Activated CD8-positive, alpha-beta T cell treated with anti-CD3 and anti-CD28 coated beads for 36 hours (primary cell): ENCODE data around the gene DNM2. TPM values are rescaled to one million over a fixed set of nuclear protein-coding genes. Genes with fewer than 3 reads are reported as not detected.
"Not testable (repeated sequence)": the region's sequence is repeated elsewhere in the genome, so short reads cannot be mapped to it uniquely, and the experiment has no call there.

Experiments
- ATAC-seq: fragments of 200-7000 bp; cut with Tn5 transposase; one replicate; pipeline ENCODE4 v1.10.0; 2021; ENCODE audit warnings: mild to moderate bottlenecking, moderate library complexity
- CTCF ChIA-PET: fragments of 350-600 bp; sonication (Branson Sonifier 250); formaldehyde crosslinking; loops from one replicate; lab custom pipeline; 2021; ENCODE audit warnings: antibody characterized with exemption; lab: Charles Lee
- POLR2A ChIA-PET: fragments of 350-600 bp; sonication (Branson Sonifier 250); formaldehyde crosslinking; loops from one replicate; lab custom pipeline; 2021; ENCODE audit warnings: antibody characterized with exemption; lab: Charles Lee
- DNase-seq: peaks from one replicate; pipeline ENCODE4 v3.0.0-alpha.2; 2020
- H3K27ac Mint-ChIP-seq: one replicate; pipeline ENCODE4 v1.8.0; 2021; ENCODE audit warnings: mild to moderate bottlenecking, mixed read lengths
- H3K27me3 Mint-ChIP-seq: one replicate; pipeline ENCODE4 v1.8.0; 2021; ENCODE audit warnings: mixed read lengths
- H3K36me3 Mint-ChIP-seq: one replicate; pipeline ENCODE4 v1.8.0; 2021; ENCODE audit warnings: low read depth, mixed read lengths
- H3K4me1 Mint-ChIP-seq: one replicate; pipeline ENCODE4 v1.8.0; 2021; ENCODE audit warnings: low read depth, mixed read lengths
- H3K4me3 Mint-ChIP-seq: one replicate; pipeline ENCODE4 v1.8.0; 2021; ENCODE audit warnings: mild to moderate bottlenecking, moderate library complexity, mixed read lengths
- H3K9me3 Mint-ChIP-seq: one replicate; pipeline ENCODE4 v1.8.0; 2021; ENCODE audit warnings: mixed read lengths
- CTCF ChIP-seq: fragments of 200-600 bp; IDR thresholded peaks from one replicate; pipeline ENCODE4 v1.8.0; 2022; ENCODE audit warnings: antibody characterized with exemption, mild to moderate bottlenecking
- intact Hi-C: fragments of 100-400 bp; cut with micrococcal nuclease; formaldehyde crosslinking; loops from one replicate; pipeline ENCODE4 v1.10.0; 2022
- total RNA-seq, 2 experiments: library from RNA; stranded (reverse); gene quantifications; one replicate each; pipeline ENCODE4 v1.2.3, GENCODE V29; 2021

DNM2 gene
- total RNA-seq, 2 experiments from 2014 or later = 151 to 153 TPM

- Mint-ChIP-seq H3K27ac (no peak overlapping the region), H3K9me3 (no peaks in the 10 kb centered on the region), H3K4me1 (peaks cover 10% of the 10 kb centered on the region), H3K27me3 (no peaks in the 10 kb centered on the region), H3K36me3 (no peaks in the 10 kb centered on the region), H3K4me3 (no peak overlapping the region)
- intact Hi-C loops = loop anchor here (5.0 kb wide), 1 partner anchor 146 kb away; the partner anchor contains the start of gene DNM2
- ChIA-PET POLR2A (interaction anchor here (2.6 kb wide), 1 partner anchor 146 kb away, joined by 13 read pairs; the partner anchor contains the start of gene DNM2), CTCF (interaction anchor here (1.0 to 9.9 kb wide), 14 partner anchors 9 to 161 kb away, joined by 4 to 137 read pairs (median 12); partner anchors contain the start of genes C19orf38, DNM2, QTRT1 and TMED1)
- ATAC-seq (no peak), DNase-seq (no peak)
- no peak for TF ChIP-seq CTCF
Observed at GRCh38 chr19:10863107-10863717, 145.3 kb downstream of the DNM2 start.

GRCh38 chr19:10864538-10864899, 146.6 kb downstream of the DNM2 start:
- H3K36me3 Mint-ChIP-seq = no peaks in the 10 kb centered on the region
- H3K27me3 Mint-ChIP-seq = no peaks in the 10 kb centered on the region
- no peak overlapping the region for H3K27ac Mint-ChIP-seq
- ChIA-PET POLR2A (interaction anchor here (0.6 to 2.6 kb wide), 5 partner anchors 8 to 147 kb away, joined by 3 to 13 read pairs (median 4); partner anchors contain the start of genes DNM2 and TMED1), CTCF (interaction anchor here (0.6 to 9.9 kb wide), 48 partner anchors 9 to 459 kb away, joined by 3 to 137 read pairs (median 6); partner anchors contain the start of genes C19orf38, DNM2, QTRT1 and SMARCA4)
- peaks cover 12% of the 10 kb centered on the region for H3K4me1 Mint-ChIP-seq
- H3K4me3 Mint-ChIP-seq = no peak overlapping the region
- DNase-seq (peak; percentile 90), ATAC-seq (peak; percentile 89)
- peak; percentile 97 for TF ChIP-seq CTCF
- no peaks in the 10 kb centered on the region for H3K9me3 Mint-ChIP-seq
- intact Hi-C loops = loop anchor here (5.0 kb wide), 1 partner anchor 147 kb away; the partner anchor contains the start of gene DNM2

GRCh38 chr19:10866495-10866894, 148.6 kb downstream of the DNM2 start:
- Mint-ChIP-seq H3K27me3 (no peaks in the 10 kb centered on the region), H3K4me1 (peaks cover 18% of the 10 kb centered on the region), H3K4me3 (no peak overlapping the region), H3K36me3 (no peaks in the 10 kb centered on the region), H3K27ac (no peak overlapping the region), H3K9me3 (no peaks in the 10 kb centered on the region)
- intact Hi-C loops = no loop called here
- ChIA-PET CTCF (interaction anchor here (0.9 to 9.9 kb wide), 4 partner anchors 12 to 165 kb away, joined by 3 to 137 read pairs (median 46); partner anchors contain the start of genes DNM2, QTRT1 and TMED1), POLR2A (interaction anchor here (0.7 to 1.1 kb wide), 2 partner anchors 13 to 713 kb away, joined by 3 read pairs; no protein-coding TSS in a partner anchor)
- DNase-seq = no peak
- ATAC-seq = no peak
- TF ChIP-seq CTCF = no peak

GRCh38 chr19:10868872-10869547, 151.1 kb downstream of the DNM2 start:
- Mint-ChIP-seq H3K4me1 (peaks cover 27% of the 10 kb centered on the region), H3K27ac (no peak overlapping the region), H3K9me3 (no peaks in the 10 kb centered on the region), H3K36me3 (peaks cover 3% of the 10 kb centered on the region), H3K4me3 (no peak overlapping the region), H3K27me3 (no peaks in the 10 kb centered on the region)
- ATAC-seq = no peak
- no peak for TF ChIP-seq CTCF
- DNase-seq = no peak
- intact Hi-C loops = no loop called here
- ChIA-PET CTCF (interaction anchor here (1.8 to 9.9 kb wide), 2 partner anchors 15 to 152 kb away, joined by 9 to 137 read pairs; partner anchors contain the start of gene DNM2), POLR2A (interaction anchor here (1.1 to 1.3 kb wide), 2 partner anchors 10 to 109 kb away, joined by 3 read pairs; no protein-coding TSS in a partner anchor)

GRCh38 chr19:10869872-10870311, 152.0 kb downstream of the DNM2 start:
- ChIA-PET POLR2A (interaction anchor here (1.0 to 1.3 kb wide), 2 partner anchors 9 to 168 kb away, joined by 3 read pairs; no protein-coding TSS in a partner anchor), CTCF (interaction anchor here (9.9 kb wide), 1 partner anchor 16 kb away, joined by 137 read pairs; no protein-coding TSS in a partner anchor)
- H3K36me3 Mint-ChIP-seq, H3K27me3 Mint-ChIP-seq, ATAC-seq, intact Hi-C loops, DNase-seq, H3K9me3 Mint-ChIP-seq: not testable (repeated sequence)
- H3K27ac Mint-ChIP-seq = peak overlapping the region; percentile 81
- H3K4me3 Mint-ChIP-seq = peak overlapping the region; percentile 65
- H3K4me1 Mint-ChIP-seq = peaks cover 27% of the 10 kb centered on the region
